Duodenal mucosa (tissue), 2 donors: ENCODE results near the gene CRISP2.

ENCODE experiments used
- H3K27ac ChIP-seq: one replicate; pipeline ENCODE4 v1.7.0; 2013; ENCODE audit warnings: low read depth, low read length
- H3K27me3 ChIP-seq, 2 donors: one replicate each; pipeline ENCODE4 v1.7.0; 2013; ENCODE audit warnings: low read length in 2 of 2, control low read depth in 1 of 2; ENCODE audit not compliant: insufficient read depth in 2 of 2, control insufficient read depth in 1 of 2
- H3K36me3 ChIP-seq, 2 donors: one replicate each; pipeline ENCODE4 v1.7.0; 2013; ENCODE audit warnings: low read length in 2 of 2, control low read depth in 1 of 2; ENCODE audit not compliant: insufficient read depth in 2 of 2, control insufficient read depth in 1 of 2
- H3K4me1 ChIP-seq, 2 donors: one replicate each; pipeline ENCODE4 v1.7.0; 2013; ENCODE audit warnings: low read length in 2 of 2, control low read depth in 1 of 2; ENCODE audit not compliant: insufficient read depth in 2 of 2, control insufficient read depth in 1 of 2
- H3K4me3 ChIP-seq, 2 donors: one replicate each; pipeline ENCODE4 v1.7.0; 2013; ENCODE audit warnings: low read length in 2 of 2, low read depth in 1 of 2
- H3K9ac ChIP-seq, 2 donors: one replicate each; pipeline ENCODE4 v1.7.0; 2013; ENCODE audit warnings: low read length in 2 of 2, low read depth in 1 of 2
- H3K9me3 ChIP-seq, 2 donors: one replicate each; pipeline ENCODE4 v1.7.0; 2013; ENCODE audit warnings: low read length in 2 of 2, control low read depth in 1 of 2; ENCODE audit not compliant: control insufficient read depth in 1 of 2

The CRISP2 gene

DNA sequence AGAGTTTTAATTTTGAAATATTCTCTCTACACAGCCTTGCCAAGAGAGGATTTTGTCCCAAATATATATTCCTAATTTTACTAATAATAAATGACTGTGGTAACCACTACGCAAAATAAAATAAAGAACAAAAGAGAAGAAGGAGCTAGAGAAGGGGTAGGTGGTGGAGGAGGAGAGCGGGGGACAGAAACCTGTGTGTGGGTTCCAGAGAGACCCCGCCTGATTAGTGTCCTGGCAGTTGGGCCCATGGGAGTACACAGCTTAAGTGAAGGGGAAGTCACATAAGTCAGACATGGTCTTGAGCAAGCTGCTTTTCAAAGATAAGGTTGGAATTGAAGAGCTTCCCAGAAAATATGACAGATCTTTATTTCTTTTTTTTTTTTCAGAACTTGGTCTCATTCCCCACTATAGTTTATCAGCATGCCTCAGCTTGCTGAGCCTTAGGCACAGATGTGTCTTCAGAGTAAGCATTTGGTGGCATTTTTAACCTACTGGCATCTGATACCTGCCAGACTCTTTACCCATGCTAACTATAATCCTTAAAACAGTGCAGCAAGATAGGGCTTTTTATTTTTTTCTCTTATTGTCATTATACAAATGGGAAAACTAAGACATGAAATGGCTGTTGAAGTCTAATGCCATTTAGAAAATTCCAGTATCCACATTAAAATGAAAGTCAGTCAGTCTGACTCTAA lies 67.1 kb downstream of the CRISP2 start:
- H3K9me3 ChIP-seq, result no peaks in the 10 kb centered on the region
- no peak overlapping the region for H3K27ac ChIP-seq
- H3K4me3 ChIP-seq, result no peak overlapping the region
- no peaks in the 10 kb centered on the region for H3K4me1 ChIP-seq
- H3K9ac ChIP-seq, result no peak overlapping the region
- no peaks in the 10 kb centered on the region for H3K36me3 ChIP-seq
- H3K27me3 ChIP-seq, result no peaks in the 10 kb centered on the region

DNA sequence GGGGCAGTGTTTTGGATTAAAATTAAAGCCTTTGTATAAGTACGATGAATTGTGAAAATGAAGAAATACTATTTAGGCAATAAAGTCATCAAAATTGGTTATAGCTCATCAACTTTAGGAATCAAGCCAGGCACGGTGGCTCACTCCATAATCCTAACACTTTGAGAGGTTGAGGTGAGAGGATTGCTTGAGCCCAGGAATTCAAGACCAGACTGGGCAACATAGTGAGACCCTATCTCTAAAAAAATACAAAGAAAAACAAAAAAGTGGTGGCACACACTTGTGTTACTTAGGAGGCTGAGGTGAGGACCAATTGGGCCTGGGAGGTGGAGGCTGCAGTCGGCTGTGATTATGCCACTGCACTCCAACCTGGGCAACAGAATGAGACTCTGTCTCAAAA lies 68.2 kb downstream of the CRISP2 start:
- H3K9me3 ChIP-seq, result no peaks in the 10 kb centered on the region
- H3K4me1 ChIP-seq, result no peaks in the 10 kb centered on the region
- H3K36me3 ChIP-seq, result no peaks in the 10 kb centered on the region
- no peak overlapping the region for H3K27ac ChIP-seq
- H3K4me3 ChIP-seq, result no peak overlapping the region
- no peak overlapping the region for H3K9ac ChIP-seq
- no peaks in the 10 kb centered on the region for H3K27me3 ChIP-seq
